ENCODE results near the gene FGFBP1. TPM values are rescaled to one million over a fixed set of nuclear protein-coding genes. Genes with fewer than 3 reads are reported as not detected.

FGFBP1 gene
- total RNA-seq, 1 experiment from 2014 or later: 13.8 TPM

- no TSS peak for BruUV-seq (replicated peaks)
- Mint-ChIP-seq H3K27me3 (ENCODE audit: insufficient read depth, unreplicated experiment) (peaks cover 17% of the 10 kb centered on the region), H3K4me1 (ENCODE audit: insufficient read depth, unreplicated experiment) (no peaks in the 10 kb centered on the region), H3K9me3 (ENCODE audit: unreplicated experiment) (peaks cover 12% of the 10 kb centered on the region), H3K36me3 (ENCODE audit: insufficient read depth, unreplicated experiment) (no peaks in the 10 kb centered on the region), H3K27ac (ENCODE audit: low read depth, unreplicated experiment) (no peak within 1 kb of the TSS), H3K4me3 (ENCODE audit: unreplicated experiment) (no peak within 1 kb of the TSS)
- peak; percentile 18 for TF ChIP-seq CTCF (IDR thresholded peaks at IDR 0.05; ENCODE audit: unreplicated experiment)
- intact Hi-C loops (cut with micrococcal nuclease): no loop called here
- CTCF ChIA-PET: interaction anchor here (0.6 to 6.6 kb wide), 5 partner anchors 36 to 1808 kb away, joined by 3 to 40 read pairs (median 6); no protein-coding TSS in a partner anchor
- DNase-seq (ENCODE audit: unreplicated experiment): peak; percentile 44
- POLR2A ChIA-PET: no interaction called here
Measured at GRCh38 chr4:15963001-15963451, 24.5 kb upstream of the FGFBP1 start, which contains the start of gene FGFBP2. Gene FGFBP2, minus strand, starts transcription at chr4:15963175. Its CDS starts 46 bp downstream, at chr4:15963129.

DNA sequence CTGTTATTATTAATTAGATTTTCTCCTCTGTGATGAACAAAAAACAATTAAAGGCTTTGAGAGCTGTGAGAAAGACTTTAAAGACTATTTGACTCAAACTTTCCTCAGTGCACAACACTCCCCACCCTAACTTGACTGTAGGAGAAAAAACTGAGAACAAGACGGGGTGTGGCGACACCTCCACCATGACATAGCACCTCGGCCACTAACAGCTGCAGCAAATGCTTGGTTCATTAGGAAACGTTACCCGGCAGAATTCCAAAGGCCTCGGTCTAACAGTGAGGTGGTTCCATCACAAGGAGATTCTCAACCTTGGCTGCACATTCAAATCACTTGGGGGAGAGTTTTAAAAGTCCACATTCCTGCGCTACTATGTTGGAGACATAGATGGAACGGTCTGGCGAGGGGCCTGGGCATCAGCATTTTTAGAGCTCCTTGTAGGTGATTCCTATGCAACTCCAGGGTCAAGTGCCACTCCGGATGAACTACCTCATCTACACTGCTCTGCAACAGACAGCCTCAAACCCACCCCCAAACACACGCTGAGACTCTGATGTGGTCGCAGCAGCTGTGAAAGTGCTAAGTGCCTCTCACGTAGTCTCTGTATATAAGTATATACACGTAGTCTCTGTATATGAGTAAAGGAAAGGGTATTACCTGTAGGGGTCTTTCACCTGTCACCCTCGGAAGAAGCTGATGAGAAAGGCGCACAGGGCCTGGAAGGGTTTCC, 23.4 kb upstream of the FGFBP1 start:
- H3K27me3 Mint-ChIP-seq (ENCODE audit: insufficient read depth, unreplicated experiment): peaks cover 12% of the 10 kb centered on the region
- intact Hi-C loops (cut with micrococcal nuclease): no loop called here

DNA sequence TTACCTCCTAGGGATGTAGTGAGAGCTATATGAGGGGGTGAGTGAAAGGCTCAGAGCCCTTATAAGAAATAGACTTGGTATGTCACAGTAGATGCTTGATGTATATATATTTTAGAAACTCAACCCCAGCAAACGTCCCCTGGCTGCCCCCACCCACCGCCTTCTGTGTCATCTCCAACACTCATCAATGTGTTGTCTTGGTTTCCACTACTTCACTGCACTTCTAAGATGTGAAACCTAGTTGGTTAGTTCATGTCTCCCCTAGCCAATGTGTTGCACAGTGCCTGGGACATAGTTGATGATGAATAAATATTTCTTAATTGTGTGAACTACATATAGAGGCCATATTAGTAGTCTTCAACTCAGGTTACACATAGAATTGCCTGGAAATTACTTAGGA, 20.0 kb upstream of the FGFBP1 start:
- intact Hi-C loops (cut with micrococcal nuclease): loop anchor here (10.0 kb wide), 1 partner anchor 306 kb away; no protein-coding TSS in a partner anchor
- Mint-ChIP-seq H3K4me1 (ENCODE audit: insufficient read depth, unreplicated experiment) (peaks cover 4% of the 10 kb centered on the region), H3K4me3 (ENCODE audit: unreplicated experiment) (no peak overlapping the region), H3K9me3 (ENCODE audit: unreplicated experiment) (no peaks in the 10 kb centered on the region), H3K27ac (ENCODE audit: low read depth, unreplicated experiment) (no peak overlapping the region), H3K27me3 (ENCODE audit: insufficient read depth, unreplicated experiment) (no peaks in the 10 kb centered on the region), H3K36me3 (ENCODE audit: insufficient read depth, unreplicated experiment) (no peaks in the 10 kb centered on the region)
- CTCF ChIA-PET: interaction anchor here (0.7 to 2.8 kb wide), 8 partner anchors 12 to 479 kb away, joined by 3 to 31 read pairs (median 5); no protein-coding TSS in a partner anchor
- DNase-seq (ENCODE audit: unreplicated experiment): no peak
- POLR2A ChIA-PET: no interaction called here
- no TSS peak for BruUV-seq (replicated peaks)
- no peak for TF ChIP-seq CTCF (IDR thresholded peaks at IDR 0.05; ENCODE audit: unreplicated experiment)

More for the DNA sequence above, 23.4 kb upstream of the FGFBP1 start:
- Mint-ChIP-seq H3K9me3 (ENCODE audit: unreplicated experiment) (peaks cover 10% of the 10 kb centered on the region), H3K4me1 (ENCODE audit: insufficient read depth, unreplicated experiment) (no peaks in the 10 kb centered on the region), H3K4me3 (ENCODE audit: unreplicated experiment) (no peak overlapping the region), H3K36me3 (ENCODE audit: insufficient read depth, unreplicated experiment) (no peaks in the 10 kb centered on the region), H3K27ac (ENCODE audit: low read depth, unreplicated experiment) (no peak overlapping the region)
- DNase-seq (ENCODE audit: unreplicated experiment): no peak
- no peak for TF ChIP-seq CTCF (IDR thresholded peaks at IDR 0.05; ENCODE audit: unreplicated experiment)
- no TSS peak for BruUV-seq (replicated peaks)
- CTCF ChIA-PET: interaction anchor here (1.2 to 6.6 kb wide), 4 partner anchors 13 to 303 kb away, joined by 3 to 40 read pairs (median 12); no protein-coding TSS in a partner anchor
- POLR2A ChIA-PET: no interaction called here

- POLR2A ChIA-PET: interaction anchor here (0.7 to 2.4 kb wide), 7 partner anchors 18 to 157 kb away, joined by 3 to 27 read pairs (median 3); no protein-coding TSS in a partner anchor
- BruUV-seq (replicated peaks): no TSS peak
Measured at GRCh38 chr4:15956179-15956850, 17.8 kb upstream of the FGFBP1 start.

More at GRCh38 chr4:15956179-15956850, 17.8 kb upstream of the FGFBP1 start:
- CTCF ChIA-PET: interaction anchor here (0.6 to 12.1 kb wide), 63 partner anchors 9 to 1747 kb away, joined by 3 to 357 read pairs (median 5); no protein-coding TSS in a partner anchor
- Mint-ChIP-seq H3K4me3 (ENCODE audit: unreplicated experiment) (no peak overlapping the region), H3K27me3 (ENCODE audit: insufficient read depth, unreplicated experiment) (no peaks in the 10 kb centered on the region), H3K27ac (ENCODE audit: low read depth, unreplicated experiment) (no peak overlapping the region), H3K9me3 (ENCODE audit: unreplicated experiment) (no peaks in the 10 kb centered on the region), H3K4me1 (ENCODE audit: insufficient read depth, unreplicated experiment) (peaks cover 10% of the 10 kb centered on the region), H3K36me3 (ENCODE audit: insufficient read depth, unreplicated experiment) (no peaks in the 10 kb centered on the region)
- peak; percentile 89 for DNase-seq (ENCODE audit: unreplicated experiment)
- intact Hi-C loops (cut with micrococcal nuclease): loop anchor here (1.0 to 10.0 kb wide), 6 partner anchors 44 to 477 kb away; no protein-coding TSS in a partner anchor
- TF ChIP-seq CTCF (IDR thresholded peaks at IDR 0.05; ENCODE audit: unreplicated experiment): peak; percentile 92
